Measurements from ENCODE around the gene RAPGEF6.
"Not testable (repeated sequence)": the region's sequence is repeated elsewhere in the genome, so short reads cannot be mapped to it uniquely, and the experiment has no call there.

Gene RAPGEF6

GRCh38 chr5:131634996-131635683, at the start of gene RAPGEF6:
TSS of gene RAPGEF6 (minus strand) at chr5:131635229. CDS start at chr5:131635030, 199 bp downstream.
- DNase-seq (peak; percentile 96), ATAC-seq (peak; percentile 95)

GRCh38 chr5:131684595-131684994, 49.6 kb upstream of the RAPGEF6 start:
- ATAC-seq (no peak), DNase-seq (no peak)

DNA sequence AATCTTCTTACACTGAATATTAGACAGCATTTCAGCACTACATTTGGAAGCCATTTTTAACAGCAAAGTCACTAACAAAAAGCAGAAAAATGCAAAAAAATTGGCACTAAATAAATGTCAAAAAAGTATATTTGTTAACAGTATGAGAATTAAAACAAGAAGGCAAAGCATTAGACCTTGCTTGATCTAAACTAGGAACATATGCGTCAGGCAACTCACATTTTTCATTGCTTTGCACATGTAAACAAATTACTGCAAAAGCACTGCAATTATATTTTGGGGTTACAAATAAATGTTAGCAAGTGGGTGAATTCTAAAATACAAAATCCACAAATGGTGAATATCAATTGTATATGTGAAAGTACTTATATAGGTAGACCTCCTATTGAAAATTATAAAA, 49.0 kb upstream of the RAPGEF6 start:
- ATAC-seq, result no peak

DNA sequence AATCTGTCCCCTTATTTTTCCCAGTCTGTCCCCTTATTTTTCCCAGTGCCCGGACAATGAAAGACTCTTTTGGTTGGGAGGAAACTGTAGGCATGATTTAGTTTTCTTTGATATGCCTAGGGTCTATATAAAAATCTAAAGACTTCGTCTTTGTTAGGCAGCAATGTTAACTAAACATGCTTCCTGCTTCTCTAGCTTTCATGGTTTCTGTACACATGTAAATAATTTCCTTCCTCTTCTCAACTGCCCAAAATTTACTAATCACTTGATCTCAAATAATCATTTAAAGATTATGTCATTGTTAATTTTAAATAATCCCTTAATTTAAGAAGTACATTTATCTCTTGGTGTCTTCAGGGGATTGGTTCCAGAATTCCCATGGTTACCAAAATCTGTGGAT, 47.8 kb upstream of the RAPGEF6 start:
- no peak for DNase-seq
- ATAC-seq, result no peak

More for the DNA sequence above, 49.0 kb upstream of the RAPGEF6 start:
- DNase-seq, result no peak

DNA sequence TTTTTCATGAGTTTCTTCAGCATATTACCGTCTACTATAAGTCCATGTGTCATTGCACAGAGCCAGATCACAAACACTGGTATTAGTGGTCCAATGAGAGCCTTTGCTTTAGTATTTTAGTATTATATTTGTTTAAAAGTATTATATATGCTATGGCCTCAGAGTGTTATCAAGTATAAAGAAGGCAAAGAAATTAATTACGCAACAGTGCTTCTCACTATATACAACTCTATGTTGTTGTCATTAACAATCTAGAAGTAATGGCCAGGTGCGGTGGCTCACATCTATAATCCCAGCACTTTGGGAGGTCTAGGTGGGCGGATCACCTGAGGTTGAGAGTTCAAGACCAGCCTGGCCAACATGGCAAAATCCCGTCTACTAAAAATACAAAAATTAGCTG, 47.1 kb upstream of the RAPGEF6 start:
- DNase-seq (no peak), ATAC-seq (no peak)

- no peak for DNase-seq
- ATAC-seq, result no peak
Measured at GRCh38 chr5:131679911-131680310, 44.9 kb upstream of the RAPGEF6 start.

- not testable (repeated sequence) for ATAC-seq, DNase-seq
Measured at GRCh38 chr5:131678273-131678672, 43.2 kb upstream of the RAPGEF6 start.

DNA sequence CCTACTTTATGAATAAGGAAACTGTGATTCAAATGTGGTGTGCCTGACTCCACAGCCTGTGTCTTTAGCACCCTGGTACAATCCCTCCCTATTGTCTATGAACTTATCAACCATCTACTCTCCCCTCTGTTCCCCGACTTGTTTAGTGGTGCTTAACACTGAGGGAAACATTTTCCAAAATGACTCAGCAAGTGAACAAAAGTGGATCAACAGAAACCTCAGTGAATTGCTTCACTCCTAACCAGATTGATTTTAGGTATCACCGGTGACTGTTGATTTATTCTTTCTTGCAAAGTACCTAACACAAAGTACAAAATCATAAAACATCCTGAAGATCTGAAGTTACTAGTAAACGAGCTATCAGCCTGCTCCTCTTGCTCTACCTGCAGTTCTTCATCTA, 42.1 kb upstream of the RAPGEF6 start:
- DNase-seq (no peak), ATAC-seq (no peak)

DNA sequence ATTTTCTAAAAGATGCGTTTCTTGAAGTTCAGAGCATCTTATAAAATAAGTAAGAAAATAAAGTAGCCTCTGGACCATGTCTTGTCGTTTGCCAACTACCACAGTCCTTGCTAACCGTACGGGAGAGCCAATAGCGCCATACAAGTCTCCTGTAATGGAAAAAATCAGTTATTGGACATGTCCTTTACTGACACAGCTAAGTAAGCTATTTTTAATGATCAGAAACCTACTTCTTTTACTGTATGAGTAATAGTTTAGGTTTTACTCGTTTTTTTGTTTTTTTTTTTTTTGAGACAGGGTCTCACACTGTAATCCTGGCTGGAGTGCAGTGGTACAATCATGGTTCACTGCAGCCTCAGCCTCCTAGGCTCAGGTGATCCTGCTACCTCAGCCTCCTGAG, 37.7 kb upstream of the RAPGEF6 start:
- no peak for DNase-seq
- peak; percentile 14 for ATAC-seq

DNA sequence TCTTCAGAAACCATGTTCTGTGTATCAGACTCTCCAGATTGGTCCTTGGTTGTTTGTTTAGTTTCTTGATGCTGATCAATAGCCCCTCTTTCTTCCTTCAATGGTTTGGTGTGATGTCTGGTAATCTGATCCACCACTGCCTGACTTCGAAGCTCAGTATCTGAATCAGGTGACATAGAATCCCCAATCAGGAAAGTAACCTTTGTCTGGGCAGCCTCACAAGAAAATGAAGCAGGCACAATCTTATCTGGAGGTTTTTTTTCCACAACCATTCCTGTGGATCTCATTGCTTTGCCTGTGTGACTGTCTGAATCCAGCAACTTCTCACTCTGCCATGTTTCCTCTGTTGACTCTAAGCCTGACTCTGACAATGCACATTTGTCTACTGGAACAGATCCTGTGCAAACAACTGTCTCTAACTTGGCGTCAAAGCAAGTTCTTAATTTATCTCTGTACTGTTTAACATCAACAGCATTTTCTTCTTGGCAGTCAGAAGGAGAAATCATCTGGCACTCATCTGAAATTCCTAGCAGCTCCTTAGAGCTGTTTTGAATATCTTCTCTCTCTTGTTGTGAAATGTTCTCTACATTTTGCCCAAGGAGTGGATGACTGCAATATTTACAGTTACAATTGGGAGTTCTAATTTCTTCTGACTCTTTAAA, 37.1 kb upstream of the RAPGEF6 start:
- no peak for ATAC-seq
- DNase-seq, result no peak

DNA sequence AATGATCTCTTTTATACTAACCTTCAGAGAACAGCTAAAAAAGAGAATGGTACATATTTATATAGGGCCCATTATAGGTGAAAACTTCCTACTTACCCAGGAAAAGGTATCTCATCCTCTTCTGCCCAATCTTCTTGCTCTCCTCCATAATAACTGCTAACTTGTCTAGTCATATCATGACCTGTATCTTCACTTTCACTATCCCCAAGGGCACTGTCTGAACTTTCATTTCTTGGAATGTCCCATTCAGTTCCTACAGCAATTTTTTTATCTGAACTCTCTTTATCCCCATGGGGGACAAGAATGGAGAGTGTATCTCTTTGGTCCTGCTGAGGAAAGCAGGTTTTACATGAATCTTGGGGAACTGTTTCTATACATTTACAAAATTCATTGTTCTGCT, 36.4 kb upstream of the RAPGEF6 start:
- ATAC-seq, result peak; percentile 65
- no peak for DNase-seq

- DNase-seq (no peak), ATAC-seq (no peak)
Measured at GRCh38 chr5:131664929-131665328, 29.9 kb upstream of the RAPGEF6 start.

DNA sequence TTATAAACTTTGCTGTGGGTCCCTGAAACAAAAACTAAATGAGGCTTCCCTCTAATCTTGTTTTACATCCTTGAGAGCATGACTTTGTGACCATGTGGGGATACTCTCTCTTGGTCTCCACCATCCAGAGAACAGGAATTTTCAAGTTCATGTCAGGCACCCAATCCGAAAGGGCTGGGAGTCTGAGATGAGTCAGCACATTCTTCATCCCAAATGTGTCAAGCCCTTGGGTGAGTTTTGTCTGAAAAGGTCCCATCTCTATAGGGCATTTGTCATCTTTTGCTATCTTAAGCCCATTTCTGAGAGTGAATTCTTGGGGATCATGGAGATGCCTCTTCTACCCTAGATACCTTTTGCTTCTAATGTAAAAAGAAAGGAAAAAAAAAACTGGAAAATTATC, 26.9 kb upstream of the RAPGEF6 start:
- DNase-seq (no peak), ATAC-seq (no peak)

DNA sequence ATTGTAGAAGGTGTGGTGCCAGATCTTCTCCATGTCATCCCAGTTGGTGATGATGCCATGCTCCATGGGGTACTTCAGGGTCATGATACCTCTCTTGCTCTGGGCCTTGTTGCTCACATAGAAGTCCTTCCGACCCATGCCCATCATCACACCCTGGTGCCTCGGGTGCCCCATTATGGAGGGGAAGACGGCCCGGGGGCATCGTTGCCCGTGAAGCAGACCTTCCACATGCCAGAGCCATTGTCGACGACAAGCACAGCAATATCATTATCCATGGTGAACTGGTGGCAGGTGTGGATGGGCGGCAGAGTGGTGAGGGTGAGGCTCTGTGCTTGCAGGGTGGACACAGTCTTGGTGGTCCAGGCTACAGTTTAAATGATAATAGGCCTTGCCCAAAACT, 24.8 kb upstream of the RAPGEF6 start:
- no peak for DNase-seq
- no peak for ATAC-seq

DNA sequence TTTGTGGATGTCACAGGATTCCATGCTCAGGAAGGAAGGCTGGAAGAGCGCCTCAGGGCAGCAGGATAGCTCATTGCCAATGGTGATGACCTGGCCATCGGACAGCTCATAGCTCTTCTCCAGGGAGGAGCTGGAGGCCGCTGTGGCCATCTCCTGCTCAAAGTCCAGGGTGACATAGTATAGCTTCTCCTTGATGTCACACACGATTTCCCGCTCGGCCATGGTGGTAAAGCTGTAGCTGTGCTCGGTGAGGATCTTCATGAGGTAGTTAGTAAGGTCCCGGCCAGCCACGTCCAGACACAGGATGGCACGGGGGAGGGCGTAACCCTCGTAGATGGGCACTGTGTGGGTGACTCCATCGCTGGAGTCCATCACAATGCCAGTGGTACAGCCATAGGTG, 24.3 kb upstream of the RAPGEF6 start:
- ATAC-seq, result no peak

DNA sequence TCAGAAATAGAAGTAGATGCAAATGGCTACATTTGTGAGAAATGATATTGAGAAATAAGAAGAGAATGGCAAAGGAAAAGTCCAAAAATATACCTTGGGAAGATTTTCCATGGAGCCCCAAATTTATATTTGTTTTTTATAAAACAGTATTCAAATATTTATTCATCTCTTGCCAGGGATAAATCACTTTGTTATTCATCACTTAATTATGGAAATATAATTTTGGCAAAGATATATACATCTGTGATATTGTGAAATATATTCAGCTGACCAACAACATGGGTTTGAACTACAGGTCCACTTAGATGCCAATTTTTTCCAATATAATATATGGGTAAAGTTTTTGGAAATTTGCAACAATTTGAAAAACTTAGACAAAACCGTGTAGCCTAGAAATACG, 19.7 kb upstream of the RAPGEF6 start:
- ATAC-seq (no peak), DNase-seq (no peak)

More for the DNA sequence above, 24.3 kb upstream of the RAPGEF6 start:
- DNase-seq, result no peak

DNA sequence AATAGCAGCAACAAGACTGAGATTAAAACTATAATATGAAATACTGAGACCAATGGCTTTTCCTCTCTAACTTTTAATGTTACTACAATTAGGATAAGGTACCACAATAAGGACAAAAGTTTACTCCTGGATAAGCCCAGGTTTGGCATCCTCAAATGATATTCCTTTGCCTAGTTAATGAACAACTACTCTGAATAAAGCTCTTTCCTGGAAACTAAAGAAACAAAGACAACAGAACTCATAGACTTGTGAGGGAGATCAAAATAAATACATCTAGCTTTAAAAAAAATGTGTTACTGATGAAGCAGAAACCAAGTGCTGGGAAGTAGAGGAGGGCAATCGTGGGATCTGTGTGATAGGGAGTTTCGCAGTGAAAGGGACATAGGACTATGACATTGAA, 19.3 kb upstream of the RAPGEF6 start:
- ATAC-seq, result no peak
- no peak for DNase-seq

GRCh38 chr5:131649161-131649560, 14.1 kb upstream of the RAPGEF6 start:
- DNase-seq, result no peak
- ATAC-seq, result no peak

DNA sequence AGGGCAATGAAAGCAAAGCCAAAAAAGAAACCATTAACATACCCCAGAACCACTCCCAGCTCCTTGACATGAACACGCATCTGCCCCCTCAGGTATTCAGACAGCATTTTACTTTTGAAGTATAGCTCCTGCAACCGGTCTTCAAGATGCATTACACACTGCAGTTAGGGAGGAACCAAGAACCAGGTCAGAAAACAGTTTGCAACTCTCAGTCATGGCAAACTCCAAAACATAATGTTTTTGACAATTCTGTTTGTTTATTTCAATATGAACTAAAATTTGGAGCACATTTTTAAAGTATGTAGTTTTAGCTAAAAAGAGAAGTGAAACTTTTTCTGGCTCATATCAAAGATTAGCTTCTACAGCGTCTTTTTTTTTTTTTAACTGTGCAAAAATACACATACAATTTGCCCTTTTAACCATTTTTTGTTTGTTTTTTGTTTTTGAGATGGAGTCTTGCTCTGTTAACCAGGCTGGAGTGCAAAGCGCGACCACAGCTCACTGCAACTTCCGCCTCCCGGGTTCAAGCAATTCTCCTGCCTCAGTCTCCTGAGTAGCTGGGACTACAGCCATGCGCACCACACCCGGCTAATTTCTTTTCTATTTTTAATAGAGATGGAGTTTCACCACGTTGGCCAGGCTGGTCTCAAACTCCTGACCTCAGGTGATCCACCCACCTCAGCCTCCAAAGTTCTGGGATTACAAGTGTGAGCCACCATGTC, 12.2 kb upstream of the RAPGEF6 start:
- ATAC-seq (no peak), DNase-seq (no peak)

DNA sequence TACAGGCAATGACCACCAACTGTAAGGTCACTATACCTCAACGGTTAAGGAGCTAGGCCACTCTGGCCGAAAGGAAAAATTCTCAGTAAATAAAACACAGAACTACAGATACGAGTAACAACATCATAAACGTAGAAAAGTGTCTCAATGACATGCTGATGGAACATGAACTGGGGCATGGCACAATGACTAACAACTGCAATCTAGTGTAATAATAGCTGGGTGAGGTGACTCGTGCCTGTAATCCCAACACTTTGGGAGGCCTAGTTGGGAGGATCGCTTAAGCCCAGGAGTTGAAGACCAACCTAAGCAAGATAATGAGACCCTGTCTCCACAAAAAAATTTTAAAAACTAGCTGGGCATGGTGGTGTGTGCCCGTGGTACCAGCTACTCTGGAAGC, 9.8 kb upstream of the RAPGEF6 start:
- ATAC-seq, result no peak
- DNase-seq, result no peak

DNA sequence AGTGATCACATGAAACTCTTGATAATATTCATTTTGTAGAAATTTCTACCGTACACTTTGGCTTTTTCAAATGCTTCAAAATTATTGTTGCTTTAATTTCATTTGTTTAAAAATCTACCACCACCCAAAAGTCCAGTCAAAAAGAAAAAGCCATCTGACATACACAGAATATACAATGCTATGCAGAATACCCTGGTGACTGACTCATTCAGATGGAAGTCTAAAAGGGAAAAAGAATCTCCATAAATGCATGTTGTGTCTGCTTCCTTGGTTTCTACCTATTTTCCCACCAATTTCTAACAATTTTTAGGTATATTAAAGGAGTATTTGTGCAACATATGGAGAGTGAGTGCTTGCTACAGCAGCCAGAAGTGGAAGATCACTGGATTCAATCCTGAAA, 9.3 kb upstream of the RAPGEF6 start:
- no peak for DNase-seq
- no peak for ATAC-seq

DNA sequence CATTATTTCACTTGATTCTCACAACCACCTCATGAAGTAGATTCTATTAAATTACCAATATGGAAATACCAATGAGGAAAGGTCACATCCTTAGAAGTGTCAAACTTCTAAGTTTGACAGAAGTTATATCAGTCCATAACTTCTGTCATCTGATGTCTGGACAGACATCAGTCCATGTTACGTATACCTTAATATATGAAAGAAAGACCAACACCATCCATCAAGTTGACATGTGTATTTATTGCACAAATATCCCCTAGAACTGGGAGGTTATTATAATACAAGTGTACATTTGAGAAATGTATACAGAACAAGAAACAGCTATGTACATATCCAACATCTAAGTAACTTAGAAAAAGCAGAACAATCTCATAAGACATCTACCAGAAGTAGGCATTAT, 6.5 kb upstream of the RAPGEF6 start:
- ATAC-seq, result no peak
- no peak for DNase-seq

Data from stimulated activated naive CD8-positive, alpha-beta T cell treated with anti-CD3 and anti-CD28 coated beads, Interleukin-15, Interleukin-2, amounts not matched to agents 100 U/mL and 50 U/mL, for 24 hours (primary cell).